Esophagus squamous epithelium (tissue), 5 donors: ENCODE data around the gene KIFC3. TPM values are rescaled to one million over a fixed set of nuclear protein-coding genes. Genes with fewer than 3 reads are reported as not detected.

Experiments
- DNase-seq: peaks from one replicate; lab custom pipeline; 2025; lab: John Stamatoyannopoulos, UW
- H3K27ac ChIP-seq, 4 donors: fragments of 200-600 bp; sonication (generic); one replicate each; pipeline ENCODE4 v1.5.1; 2016 to 2019; ENCODE audit warnings: mild to moderate bottlenecking in 1 of 4
- H3K27me3 ChIP-seq, 4 donors: fragments of 200-600 bp; sonication (generic); 1 replicate in 3 of 4; 2 replicates in 1 of 4; pipeline versions ENCODE4 v1.5.1 to v1.6.0; 2017 to 2021; ENCODE audit warnings: antibody characterized with exemption in 1 of 4
- H3K36me3 ChIP-seq, 3 donors: fragments of 200-600 bp; sonication (generic); one replicate each; pipeline ENCODE4 v1.5.1; 2016 to 2019
- H3K4me1 ChIP-seq, 3 donors: fragments of 200-600 bp; sonication (generic); one replicate each; pipeline ENCODE4 v1.5.1; 2017 to 2019
- H3K4me3 ChIP-seq, 4 donors: fragments of 200-600 bp; sonication (generic); 1 replicate in 3 of 4; 2 replicates in 1 of 4; pipeline ENCODE4 v1.5.1; 2016 to 2019; ENCODE audit warnings: mild to moderate bottlenecking in 2 of 4, moderate library complexity in 1 of 4
- H3K9me3 ChIP-seq, 3 donors: fragments of 200-600 bp; sonication (generic); one replicate each; pipeline ENCODE4 v1.5.1; 2016 to 2019
- POLR2A ChIP-seq, 4 donors: fragments of 450-650 bp; IDR thresholded peaks; one replicate each; pipeline ENCODE4 v1.6.1; 2017; ENCODE audit warnings: antibody characterized with exemption in 4 of 4, mild to moderate bottlenecking in 4 of 4, moderate library complexity in 3 of 4
- WGBS, 2 donors: methylation state at CpG; one replicate each; pipeline ENCODE4 v1.1.5; 2018; 5-methylcytosine and 5-hydroxymethylcytosine counted together
- intact Hi-C: fragments of 100-400 bp; cut with DNase I; formaldehyde crosslinking; loops from one replicate; pipeline ENCODE4 v1.15.0; 2022
- total RNA-seq, 4 donors: library from RNA; depleted of rRNA; stranded (reverse); fragments of >200 nt; gene quantifications; one replicate each; pipeline ENCODE4 v1.1.0, GENCODE V29; 2016
- TF ChIP-seq, protein P1 (sequence below), 6 experiments: fragments of 450-650 bp in 4 of 6; fragments of 200-600 bp in 2 of 6; sonication (generic) in 2 of 6; IDR thresholded peaks; one replicate each; pipeline ENCODE4 v1.5.1; 2016 to 2019; ENCODE audit warnings: antibody characterized with exemption in 6 of 6, mild to moderate bottlenecking in 4 of 6, moderate library complexity in 4 of 6
- donor health status: DM: yes; HTN: yes; CAD: no.

Gene KIFC3
- total RNA-seq, 4 donors from 2014 or later, result 14.8 to 72.4 (median 43.5) TPM

DNA sequence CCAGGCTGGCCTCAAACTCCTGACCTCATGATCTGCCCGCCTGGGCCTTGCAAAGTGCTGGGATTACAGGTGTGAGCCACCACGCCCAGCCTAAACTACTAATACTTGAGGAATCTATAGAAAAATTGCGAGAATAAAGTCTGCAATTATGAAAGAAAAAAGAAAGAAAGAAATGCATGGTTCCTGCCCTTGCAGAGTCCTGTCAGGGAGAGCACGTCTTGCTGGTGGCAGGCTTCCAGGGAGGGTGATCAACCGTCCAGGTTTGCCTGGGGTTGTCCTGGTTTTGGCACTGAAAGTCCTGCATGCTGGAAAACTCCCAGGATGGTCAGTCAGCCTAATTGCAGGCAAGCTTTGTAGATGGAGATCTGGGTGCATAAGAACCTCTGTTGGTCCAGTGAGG is 21.5 kb upstream of the KIFC3 start:
- no peak for DNase-seq
- intact Hi-C loops, result no loop called here
- Histone ChIP-seq H3K27me3 (no peaks in the 10 kb centered on the region), H3K4me1 (peaks cover 0 to 23% (median 4%) of the 10 kb centered on the region in 3 donors), H3K9me3 (no peaks in the 10 kb centered on the region), H3K4me3 (no peak overlapping the region), H3K27ac (no peak overlapping the region), H3K36me3 (no peaks in the 10 kb centered on the region)
- TF ChIP-seq, protein P1, sequence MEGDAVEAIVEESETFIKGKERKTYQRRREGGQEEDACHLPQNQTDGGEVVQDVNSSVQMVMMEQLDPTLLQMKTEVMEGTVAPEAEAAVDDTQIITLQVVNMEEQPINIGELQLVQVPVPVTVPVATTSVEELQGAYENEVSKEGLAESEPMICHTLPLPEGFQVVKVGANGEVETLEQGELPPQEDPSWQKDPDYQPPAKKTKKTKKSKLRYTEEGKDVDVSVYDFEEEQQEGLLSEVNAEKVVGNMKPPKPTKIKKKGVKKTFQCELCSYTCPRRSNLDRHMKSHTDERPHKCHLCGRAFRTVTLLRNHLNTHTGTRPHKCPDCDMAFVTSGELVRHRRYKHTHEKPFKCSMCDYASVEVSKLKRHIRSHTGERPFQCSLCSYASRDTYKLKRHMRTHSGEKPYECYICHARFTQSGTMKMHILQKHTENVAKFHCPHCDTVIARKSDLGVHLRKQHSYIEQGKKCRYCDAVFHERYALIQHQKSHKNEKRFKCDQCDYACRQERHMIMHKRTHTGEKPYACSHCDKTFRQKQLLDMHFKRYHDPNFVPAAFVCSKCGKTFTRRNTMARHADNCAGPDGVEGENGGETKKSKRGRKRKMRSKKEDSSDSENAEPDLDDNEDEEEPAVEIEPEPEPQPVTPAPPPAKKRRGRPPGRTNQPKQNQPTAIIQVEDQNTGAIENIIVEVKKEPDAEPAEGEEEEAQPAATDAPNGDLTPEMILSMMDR (IDR thresholded peaks at IDR 0.05), result no peak
- no peak for TF ChIP-seq POLR2A (IDR thresholded peaks at IDR 0.05)
- 40 to 44% methylated on average over 3 to 4 of the region's 5 CpGs for WGBS, 2 donors

DNA sequence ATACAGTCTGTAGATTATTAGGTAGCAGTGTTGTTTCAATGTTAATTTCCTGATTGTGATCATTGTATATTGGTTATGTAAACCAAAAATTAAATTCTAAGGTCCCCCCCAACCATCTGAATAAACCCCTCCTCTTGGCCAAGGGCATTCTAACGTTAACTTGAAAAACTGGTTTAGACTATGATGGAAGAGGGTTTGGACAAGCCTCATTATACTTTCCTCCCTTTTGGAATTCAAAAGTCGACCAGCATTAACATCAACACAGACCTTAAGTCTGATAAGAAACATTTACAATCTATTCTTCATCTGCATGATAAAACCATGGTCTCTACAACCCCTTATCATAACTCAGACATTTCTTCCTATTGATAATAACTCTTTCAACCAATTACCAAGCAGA is 20.6 kb upstream of the KIFC3 start:
- Histone ChIP-seq H3K36me3 (no peaks in the 10 kb centered on the region), H3K4me1 (peaks cover 0 to 23% (median 4%) of the 10 kb centered on the region in 3 donors), H3K9me3 (no peaks in the 10 kb centered on the region), H3K27me3 (no peaks in the 10 kb centered on the region), H3K4me3 (no peak overlapping the region), H3K27ac (no peak overlapping the region)
- WGBS, 2 donors, result 12 to 33% methylated on average over 2 of the region's 2 CpGs
- DNase-seq, result no peak
- intact Hi-C loops, result no loop called here
- TF ChIP-seq, protein P1 (IDR thresholded peaks at IDR 0.05), result no peak
- no peak for TF ChIP-seq POLR2A (IDR thresholded peaks at IDR 0.05)

DNA sequence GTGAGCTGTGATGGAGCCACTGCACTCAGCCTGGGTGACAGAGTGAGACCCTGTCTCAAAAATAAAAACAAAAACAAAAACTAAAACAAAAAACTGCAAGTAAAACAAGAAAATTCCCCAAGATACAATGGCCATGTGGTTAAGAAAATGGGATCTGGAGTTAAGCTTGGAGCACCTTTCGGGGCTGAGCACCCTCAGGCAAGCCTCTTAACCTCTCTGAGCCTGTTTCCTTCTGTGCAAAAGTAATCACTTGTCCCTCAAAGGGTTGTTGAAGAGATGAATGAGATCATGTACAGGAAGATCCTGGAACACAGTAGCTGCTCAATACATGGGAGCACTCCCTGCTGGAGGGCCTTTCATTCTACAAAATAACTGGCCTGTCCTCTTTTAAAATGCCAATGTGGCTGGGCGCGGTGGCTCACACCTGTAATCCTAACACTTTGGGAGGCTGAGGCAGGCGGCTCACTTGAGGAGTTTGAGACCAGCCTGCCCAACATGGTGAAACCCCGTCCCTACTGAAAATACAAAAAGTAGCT is 19.8 kb upstream of the KIFC3 start:
- Histone ChIP-seq H3K27ac (no peak overlapping the region), H3K36me3 (no peaks in the 10 kb centered on the region), H3K4me1 (peaks cover 1 to 28% (median 4%) of the 10 kb centered on the region in 3 donors), H3K9me3 (no peaks in the 10 kb centered on the region), H3K27me3 (no peaks in the 10 kb centered on the region), H3K4me3 (no peak overlapping the region)
- no peak for DNase-seq
- TF ChIP-seq, protein P1 (IDR thresholded peaks at IDR 0.05), result no peak
- no peak for TF ChIP-seq POLR2A (IDR thresholded peaks at IDR 0.05)
- intact Hi-C loops, result no loop called here
- 86 to 89% methylated on average over 3 of the region's 5 CpGs for WGBS, 2 donors

DNA sequence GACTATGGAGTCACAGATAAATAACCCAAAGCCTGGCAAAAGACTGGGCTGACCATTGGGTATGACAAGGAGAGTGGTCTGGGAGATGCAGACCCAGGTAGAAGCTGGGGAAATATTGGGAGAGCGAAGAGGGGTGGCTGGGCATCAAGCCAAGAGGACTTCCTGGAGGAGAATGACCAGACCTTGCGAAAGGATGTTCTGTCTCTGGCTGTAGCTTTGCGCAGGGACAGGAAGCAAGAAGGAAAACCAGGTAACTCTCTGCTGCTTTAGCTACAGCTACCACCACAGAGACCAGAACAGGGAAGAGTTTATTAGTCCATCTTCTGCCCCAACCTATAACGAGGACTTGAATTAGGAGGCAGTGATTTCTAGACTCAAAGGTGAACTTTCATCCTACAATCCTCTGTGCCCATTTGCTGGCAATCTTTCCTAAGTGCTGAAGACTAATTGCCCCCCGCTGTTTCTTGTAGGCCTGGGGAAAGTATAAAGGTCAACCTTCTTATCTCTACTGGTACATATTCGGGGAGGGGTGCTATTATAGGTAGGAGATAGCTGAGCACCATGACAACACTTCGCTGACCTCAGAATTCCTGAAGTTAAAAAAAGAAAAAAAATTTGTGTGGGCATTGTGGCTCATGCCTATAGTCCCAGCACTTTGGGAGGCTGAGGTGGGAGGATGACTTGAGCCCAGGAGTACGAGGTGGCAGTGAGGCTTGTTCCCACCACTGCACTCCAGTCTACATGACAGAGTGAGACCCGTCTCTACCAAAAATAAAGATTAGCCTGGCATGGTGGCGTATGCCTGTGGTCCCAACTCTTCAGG is 19.1 kb upstream of the KIFC3 start:
- Histone ChIP-seq H3K4me1 (peaks cover 8 to 36% (median 10%) of the 10 kb centered on the region in 3 donors), H3K27ac (no peak overlapping the region), H3K27me3 (no peaks in the 10 kb centered on the region), H3K4me3 (no peak overlapping the region), H3K36me3 (no peaks in the 10 kb centered on the region), H3K9me3 (no peaks in the 10 kb centered on the region)
- WGBS, 2 donors, result 80 to 81% methylated on average over 8 to 9 of the region's 10 CpGs
- intact Hi-C loops, result no loop called here
- DNase-seq, result no peak
- TF ChIP-seq POLR2A (IDR thresholded peaks at IDR 0.05), result no peak
- TF ChIP-seq, protein P1 (IDR thresholded peaks at IDR 0.05), result no peak

DNA sequence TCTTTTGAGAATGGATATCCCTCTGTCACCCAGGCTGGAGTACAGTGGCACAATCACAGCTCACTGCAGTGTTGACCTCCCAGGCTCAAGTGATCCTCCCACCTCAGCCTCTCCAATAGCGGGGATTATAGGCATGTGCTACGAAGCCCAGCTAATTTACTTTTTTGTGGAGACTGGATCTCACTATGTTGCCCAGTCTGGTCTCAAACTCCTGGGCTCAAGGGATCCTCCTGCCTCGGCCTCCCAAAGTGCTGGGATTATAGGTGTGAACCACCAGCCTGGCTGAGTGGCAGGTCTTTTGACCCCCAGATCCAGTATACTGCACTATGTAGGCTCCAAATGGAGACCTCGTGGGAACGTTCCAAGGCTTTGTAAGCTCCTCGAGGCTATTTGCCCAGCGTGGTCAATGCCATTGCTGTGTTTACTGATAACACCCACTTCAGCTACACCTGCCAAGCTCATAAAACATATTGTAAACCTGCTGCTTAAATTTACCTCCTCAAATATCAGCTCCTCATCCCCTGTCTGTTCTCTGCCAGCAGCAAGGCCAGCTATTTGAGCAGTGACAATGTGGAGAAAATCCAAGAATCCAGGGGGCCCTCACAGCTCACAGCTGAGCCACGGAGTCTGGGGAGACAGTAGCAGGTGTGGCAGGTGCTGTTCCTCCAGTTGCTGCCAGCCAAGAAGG is 16.2 kb upstream of the KIFC3 start:
- H3K27me3 ChIP-seq, result no peaks in the 10 kb centered on the region
- H3K36me3 ChIP-seq, result no peaks in the 10 kb centered on the region
- H3K4me3 ChIP-seq, result no peak overlapping the region
- no peak for DNase-seq
- no peak overlapping the region for H3K27ac ChIP-seq
- TF ChIP-seq POLR2A (IDR thresholded peaks at IDR 0.05), result no peak
- TF ChIP-seq, protein P1 (IDR thresholded peaks at IDR 0.05), result no peak
- intact Hi-C loops, result no loop called here
- no peaks in the 10 kb centered on the region for H3K9me3 ChIP-seq
- WGBS, 2 donors, result 56 to 71% methylated on average over 7 of the region's 8 CpGs
- peaks cover 26 to 48% (median 26%) of the 10 kb centered on the region in 3 donors for H3K4me1 ChIP-seq
